ENCODE results near the gene P4HTM.

P4HTM gene

DNA sequence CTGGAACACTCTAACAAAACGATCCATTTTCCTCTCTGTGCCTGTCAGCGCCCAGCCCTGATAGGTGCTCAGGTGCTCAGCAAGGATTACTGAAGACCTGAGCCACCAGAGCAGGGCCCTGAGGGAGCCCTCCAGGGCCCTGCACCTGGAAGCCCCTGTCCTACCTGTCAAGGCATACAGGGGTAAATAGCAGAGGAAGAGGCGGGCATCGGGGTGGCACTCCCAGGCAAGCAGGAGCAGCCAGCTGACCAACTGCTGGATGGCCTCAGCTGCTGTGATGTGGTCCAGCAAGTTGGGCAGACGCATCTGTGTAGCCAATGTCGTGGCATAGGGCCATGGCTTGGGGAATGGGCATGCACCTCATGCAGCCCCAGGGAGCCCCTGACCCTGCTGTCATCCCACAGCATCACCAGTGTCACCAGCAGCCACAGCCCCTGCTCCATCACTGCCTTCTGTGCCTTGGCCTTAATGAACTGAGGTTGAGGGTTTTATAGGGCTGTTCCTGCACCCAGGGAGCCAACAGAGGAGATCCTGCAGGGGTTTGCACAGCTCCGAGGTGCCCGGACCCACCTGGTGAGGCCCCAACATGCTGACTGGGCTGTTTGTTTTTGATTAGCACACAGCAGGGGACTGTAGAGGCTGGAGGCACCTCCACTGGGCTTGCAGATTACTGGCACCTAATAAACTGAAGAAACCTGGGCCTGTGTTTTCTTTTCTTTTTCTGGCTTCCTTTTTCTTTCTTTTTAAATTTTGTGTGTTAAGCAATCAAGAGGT lies 9.2 kb downstream of the P4HTM start:
- in situ Hi-C loops (cut with HindIII; ENCODE audit: low sequenced_read_pairs) = no loop called here
- DNase-seq (ENCODE audit: low read depth) = no peak
- TF ChIP-seq, protein P1, sequence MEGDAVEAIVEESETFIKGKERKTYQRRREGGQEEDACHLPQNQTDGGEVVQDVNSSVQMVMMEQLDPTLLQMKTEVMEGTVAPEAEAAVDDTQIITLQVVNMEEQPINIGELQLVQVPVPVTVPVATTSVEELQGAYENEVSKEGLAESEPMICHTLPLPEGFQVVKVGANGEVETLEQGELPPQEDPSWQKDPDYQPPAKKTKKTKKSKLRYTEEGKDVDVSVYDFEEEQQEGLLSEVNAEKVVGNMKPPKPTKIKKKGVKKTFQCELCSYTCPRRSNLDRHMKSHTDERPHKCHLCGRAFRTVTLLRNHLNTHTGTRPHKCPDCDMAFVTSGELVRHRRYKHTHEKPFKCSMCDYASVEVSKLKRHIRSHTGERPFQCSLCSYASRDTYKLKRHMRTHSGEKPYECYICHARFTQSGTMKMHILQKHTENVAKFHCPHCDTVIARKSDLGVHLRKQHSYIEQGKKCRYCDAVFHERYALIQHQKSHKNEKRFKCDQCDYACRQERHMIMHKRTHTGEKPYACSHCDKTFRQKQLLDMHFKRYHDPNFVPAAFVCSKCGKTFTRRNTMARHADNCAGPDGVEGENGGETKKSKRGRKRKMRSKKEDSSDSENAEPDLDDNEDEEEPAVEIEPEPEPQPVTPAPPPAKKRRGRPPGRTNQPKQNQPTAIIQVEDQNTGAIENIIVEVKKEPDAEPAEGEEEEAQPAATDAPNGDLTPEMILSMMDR (IDR thresholded peaks at IDR 0.05; ENCODE audit: low read depth, low read length, missing control alignments) = no peak
- no peak overlapping the region for H3K4me3 ChIP-seq (ENCODE audit: low read depth, low read length)

DNA sequence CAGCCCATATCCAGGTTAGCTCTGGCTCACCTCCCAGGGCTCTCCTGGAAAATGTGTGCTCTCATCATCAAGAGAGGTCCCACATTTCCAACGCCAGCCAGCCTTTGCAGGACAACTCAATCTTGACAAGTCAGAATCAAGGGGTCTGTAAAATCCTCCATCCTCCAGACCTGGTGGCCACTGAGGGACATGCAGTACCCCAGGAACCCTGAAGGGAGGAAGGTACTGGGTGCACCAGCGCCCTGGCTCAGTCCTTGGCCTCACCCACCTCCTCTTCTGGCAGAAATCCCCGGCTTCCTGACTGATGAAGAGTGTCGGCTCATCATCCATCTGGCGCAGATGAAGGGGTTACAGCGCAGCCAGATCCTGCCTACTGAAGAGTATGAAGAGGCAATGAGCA lies 11.1 kb downstream of the P4HTM start:
- H3K4me3 ChIP-seq (ENCODE audit: low read depth, low read length) = no peak overlapping the region
- in situ Hi-C loops (cut with HindIII; ENCODE audit: low sequenced_read_pairs) = loop anchor here (5.0 kb wide), 1 partner anchor 49 kb away; no protein-coding TSS in a partner anchor
- TF ChIP-seq, protein P1 (IDR thresholded peaks at IDR 0.05; ENCODE audit: low read depth, low read length, missing control alignments) = no peak
- DNase-seq (ENCODE audit: low read depth) = no peak

DNA sequence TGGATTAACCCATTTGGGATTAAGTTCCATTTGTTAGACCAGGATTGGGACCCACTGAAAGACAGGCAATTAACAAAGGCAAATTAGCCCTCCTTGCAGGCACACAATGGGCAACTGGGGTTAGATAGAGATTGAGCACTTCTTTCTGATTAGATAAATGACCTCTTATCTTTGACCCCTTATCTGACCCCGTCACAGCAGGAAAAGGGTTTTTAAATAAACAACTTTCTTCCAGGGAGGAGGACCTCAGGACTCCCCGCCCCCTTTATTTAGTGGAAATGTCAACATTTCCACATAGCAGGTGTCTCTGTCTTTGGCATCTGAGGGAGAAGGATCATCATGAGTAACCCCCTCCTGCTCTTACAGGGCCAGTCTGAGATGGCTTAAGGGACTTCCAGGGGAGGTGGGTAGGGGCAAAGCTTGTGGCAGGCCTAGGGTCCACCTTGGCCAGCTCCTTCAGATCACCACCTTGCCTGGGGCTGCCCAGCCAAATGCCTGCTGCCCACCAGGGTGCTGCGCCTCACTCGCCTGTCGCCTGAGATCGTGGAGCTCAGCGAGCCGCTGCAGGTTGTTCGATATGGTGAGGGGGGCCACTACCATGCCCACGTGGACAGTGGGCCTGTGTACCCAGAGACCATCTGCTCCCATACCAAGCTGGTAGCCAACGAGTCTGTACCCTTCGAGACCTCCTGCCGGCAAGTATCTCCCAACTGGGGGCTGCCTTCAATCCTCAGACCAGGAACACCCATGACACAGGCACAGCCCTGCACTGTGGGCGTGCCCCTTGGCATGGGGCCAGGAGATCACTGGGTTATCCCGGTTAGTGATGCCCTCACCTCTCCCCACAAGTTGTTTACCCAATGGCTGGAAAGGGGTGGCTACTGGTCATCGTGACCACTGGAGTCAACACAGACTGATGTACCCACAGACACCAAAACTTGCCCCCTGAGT lies 14.6 kb downstream of the P4HTM start:
- H3K4me3 ChIP-seq (ENCODE audit: low read depth, low read length) = no peak overlapping the region
- no peak for DNase-seq (ENCODE audit: low read depth)
- in situ Hi-C loops (cut with HindIII; ENCODE audit: low sequenced_read_pairs) = loop anchor here (5.0 kb wide), 1 partner anchor 52 kb away; no protein-coding TSS in a partner anchor
- TF ChIP-seq, protein P1 (IDR thresholded peaks at IDR 0.05; ENCODE audit: low read depth, low read length, missing control alignments) = no peak

DNA sequence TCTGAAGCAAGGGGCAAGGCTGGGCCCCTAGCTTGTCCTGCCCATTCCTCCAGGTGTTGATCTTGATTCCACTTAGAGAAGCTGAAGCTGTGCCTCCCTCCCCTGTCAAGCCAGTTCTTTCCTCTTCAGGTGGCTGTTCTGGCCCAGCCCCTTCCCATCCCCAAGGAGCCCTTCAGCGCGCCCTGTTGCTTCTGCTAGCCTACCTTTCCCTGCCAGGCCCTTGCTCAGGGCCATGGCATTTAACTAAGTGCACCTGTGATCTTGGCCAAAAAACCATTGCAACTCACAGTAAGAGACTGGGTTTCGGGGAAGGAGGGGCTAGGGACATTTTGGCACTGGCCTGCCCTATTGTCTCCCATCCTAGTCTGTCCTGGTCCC lies 15.3 kb downstream of the P4HTM start:
- TF ChIP-seq, protein P1 (IDR thresholded peaks at IDR 0.05; ENCODE audit: low read depth, low read length, missing control alignments) = no peak
- DNase-seq (ENCODE audit: low read depth) = no peak
- H3K4me3 ChIP-seq (ENCODE audit: low read depth, low read length) = no peak overlapping the region
- in situ Hi-C loops (cut with HindIII; ENCODE audit: low sequenced_read_pairs) = no loop called here

DNA sequence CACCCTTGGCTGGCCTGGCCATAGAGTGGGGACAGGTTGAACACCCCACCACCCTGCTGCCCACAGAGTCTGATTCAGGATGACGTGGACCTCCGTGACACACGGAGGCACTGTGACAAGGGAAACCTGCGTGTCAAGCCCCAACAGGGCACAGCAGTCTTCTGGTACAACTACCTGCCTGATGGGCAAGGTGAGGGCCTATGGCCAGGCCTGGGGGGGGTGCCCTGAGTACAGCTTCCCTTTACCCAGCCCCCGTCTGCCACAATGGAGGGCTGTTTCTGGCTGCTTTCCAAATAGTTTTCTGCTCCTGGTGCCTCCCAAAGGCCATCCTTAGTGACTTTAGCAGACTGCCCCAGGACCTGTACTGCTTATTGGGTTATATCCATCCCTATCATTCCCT lies 16.0 kb downstream of the P4HTM start:
- no peak for DNase-seq (ENCODE audit: low read depth)
- H3K4me3 ChIP-seq (ENCODE audit: low read depth, low read length) = peak overlapping the region; percentile 84
- in situ Hi-C loops (cut with HindIII; ENCODE audit: low sequenced_read_pairs) = no loop called here
- TF ChIP-seq, protein P1 (IDR thresholded peaks at IDR 0.05; ENCODE audit: low read depth, low read length, missing control alignments) = no peak

DNA sequence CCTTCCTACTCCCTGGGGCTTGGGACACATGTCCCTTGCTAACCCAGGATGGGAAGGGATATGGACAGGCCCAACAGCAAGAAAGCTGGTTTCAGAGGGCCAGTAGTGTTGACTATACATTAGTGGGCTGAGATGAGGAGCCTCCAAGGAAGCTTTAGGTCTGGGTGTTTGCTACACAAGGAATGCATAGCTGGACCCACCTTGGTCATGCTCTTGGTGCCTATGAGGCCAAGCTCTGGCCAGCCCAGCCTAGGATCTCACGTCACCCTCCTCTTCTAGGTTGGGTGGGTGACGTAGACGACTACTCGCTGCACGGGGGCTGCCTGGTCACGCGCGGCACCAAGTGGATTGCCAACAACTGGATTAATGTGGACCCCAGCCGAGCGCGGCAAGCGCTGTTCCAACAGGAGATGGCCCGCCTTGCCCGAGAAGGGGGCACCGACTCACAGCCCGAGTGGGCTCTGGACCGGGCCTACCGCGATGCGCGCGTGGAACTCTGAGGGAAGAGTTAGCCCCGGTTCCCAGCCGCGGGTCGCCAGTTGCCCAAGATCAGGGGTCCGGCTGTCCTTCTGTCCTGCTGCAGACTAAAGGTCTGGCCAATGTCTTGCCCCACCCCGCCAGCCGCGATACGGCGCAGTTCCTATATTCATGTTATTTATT lies 16.5 kb downstream of the P4HTM start:
- peak overlapping the region; percentile 84 for H3K4me3 ChIP-seq (ENCODE audit: low read depth, low read length)
- TF ChIP-seq, protein P1 (IDR thresholded peaks at IDR 0.05; ENCODE audit: low read depth, low read length, missing control alignments) = no peak
- DNase-seq (ENCODE audit: low read depth) = no peak
- in situ Hi-C loops (cut with HindIII; ENCODE audit: low sequenced_read_pairs) = no loop called here
